Sigmoid colon (tissue), 4 donors: ENCODE measurements around the gene SBSN.

Experiments used
- POLR2A ChIP-seq, 2 donors: fragments of 450-650 bp; IDR thresholded peaks; one replicate each; pipeline ENCODE4 v1.6.1; 2016; ENCODE audit warnings: antibody characterized with exemption in 2 of 2, mild to moderate bottlenecking in 2 of 2, moderate library complexity in 2 of 2
- POLR2AphosphoS5 ChIP-seq, 4 donors: sonication (generic); formaldehyde crosslinking; IDR thresholded peaks; one replicate each; pipeline ENCODE4 v1.6.1; 2017; ENCODE audit warnings: antibody characterized with exemption in 4 of 4
- TF ChIP-seq, protein P1 (sequence below), 4 experiments: fragments of 450-650 bp in 3 of 4; fragments of 200-600 bp in 1 of 4; IDR thresholded peaks; one replicate each; pipeline ENCODE4 v1.5.1; 2016 to 2019; ENCODE audit warnings: antibody characterized with exemption in 4 of 4, mild to moderate bottlenecking in 3 of 4, moderate library complexity in 2 of 4

DNA sequence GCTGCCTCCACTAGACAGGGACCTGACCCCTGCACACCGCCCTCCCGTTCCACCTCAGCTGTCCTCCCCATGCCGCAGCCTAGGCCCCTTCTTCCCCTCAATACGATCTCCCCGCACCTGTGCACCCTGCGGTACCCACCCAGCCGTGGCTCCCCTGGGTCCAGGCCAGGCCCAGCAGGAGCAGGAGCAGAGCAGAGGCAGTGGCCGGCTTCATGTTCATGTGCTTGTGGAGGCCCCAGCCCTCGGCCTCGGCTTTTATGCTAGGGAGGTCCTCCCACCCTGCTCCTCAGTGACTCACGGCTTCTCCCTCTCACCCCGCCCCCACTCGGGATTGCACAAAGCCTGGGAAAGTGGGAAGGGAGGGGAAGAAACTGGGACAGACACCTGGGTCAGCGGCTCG lies 26.4 kb downstream of the SBSN start:
- TF ChIP-seq, protein P1, sequence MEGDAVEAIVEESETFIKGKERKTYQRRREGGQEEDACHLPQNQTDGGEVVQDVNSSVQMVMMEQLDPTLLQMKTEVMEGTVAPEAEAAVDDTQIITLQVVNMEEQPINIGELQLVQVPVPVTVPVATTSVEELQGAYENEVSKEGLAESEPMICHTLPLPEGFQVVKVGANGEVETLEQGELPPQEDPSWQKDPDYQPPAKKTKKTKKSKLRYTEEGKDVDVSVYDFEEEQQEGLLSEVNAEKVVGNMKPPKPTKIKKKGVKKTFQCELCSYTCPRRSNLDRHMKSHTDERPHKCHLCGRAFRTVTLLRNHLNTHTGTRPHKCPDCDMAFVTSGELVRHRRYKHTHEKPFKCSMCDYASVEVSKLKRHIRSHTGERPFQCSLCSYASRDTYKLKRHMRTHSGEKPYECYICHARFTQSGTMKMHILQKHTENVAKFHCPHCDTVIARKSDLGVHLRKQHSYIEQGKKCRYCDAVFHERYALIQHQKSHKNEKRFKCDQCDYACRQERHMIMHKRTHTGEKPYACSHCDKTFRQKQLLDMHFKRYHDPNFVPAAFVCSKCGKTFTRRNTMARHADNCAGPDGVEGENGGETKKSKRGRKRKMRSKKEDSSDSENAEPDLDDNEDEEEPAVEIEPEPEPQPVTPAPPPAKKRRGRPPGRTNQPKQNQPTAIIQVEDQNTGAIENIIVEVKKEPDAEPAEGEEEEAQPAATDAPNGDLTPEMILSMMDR (IDR thresholded peaks at IDR 0.05) = no peak
- no peak for TF ChIP-seq POLR2A (IDR thresholded peaks at IDR 0.05)
- TF ChIP-seq POLR2AphosphoS5 (IDR thresholded peaks at IDR 0.05) = no peak
